Muscle of leg (tissue), 11 donors: ENCODE data around the gene KIF1A. TPM values are rescaled to one million over a fixed set of nuclear protein-coding genes. Genes with fewer than 3 reads are reported as not detected.
"Not testable (repeated sequence)": the region's sequence is repeated elsewhere in the genome, so short reads cannot be mapped to it uniquely, and the experiment has no call there.

Experiments used
- DNase-seq: peaks from one replicate; pipeline ENCODE4 v3.0.0; 2013
- H3K27ac ChIP-seq: one replicate; pipeline ENCODE4 v1.5.1; 2013; ENCODE audit warnings: mild to moderate bottlenecking, low read length, control low read depth
- H3K27me3 ChIP-seq: one replicate; pipeline ENCODE4 v1.6.1; 2013; ENCODE audit warnings: low read length; ENCODE audit not compliant: control insufficient read depth, insufficient read depth
- H3K36me3 ChIP-seq: one replicate; pipeline ENCODE4 v1.6.1; 2013; ENCODE audit warnings: low read length; ENCODE audit not compliant: control insufficient read depth, insufficient read depth
- H3K4me1 ChIP-seq: one replicate; pipeline ENCODE4 v1.6.1; 2013; ENCODE audit warnings: low read length; ENCODE audit not compliant: control insufficient read depth, insufficient read depth
- H3K4me3 ChIP-seq: one replicate; pipeline ENCODE4 v1.5.1; 2013; ENCODE audit warnings: low read length, control low read depth
- H3K9me3 ChIP-seq: replicated peaks from 2 replicates; pipeline ENCODE4 v1.6.1; 2013; ENCODE audit warnings: low read depth, low read length; ENCODE audit not compliant: control insufficient read depth
- WGBS: methylation state at CpG from one replicate; pipeline ENCODE4 v1.1.5; 2013; ENCODE audit warnings: missing lambda C conversion rate; ENCODE audit not compliant: insufficient coverage; 5-methylcytosine and 5-hydroxymethylcytosine counted together
- polyA plus RNA-seq, 8 donors: library from polyadenylated mRNA; unstranded; fragments of 120-200 nt; gene quantifications; one replicate each; pipeline versions ENCODE4 v1.2.1 to v1.2.3, GENCODE V29; 2013; ENCODE audit warnings: inconsistent platforms in 1 of 8, low replicate concordance in 1 of 8; ENCODE audit not compliant: insufficient read length in 8 of 8, insufficient read depth in 1 of 8
- total RNA-seq: library from RNA; stranded (reverse); fragments of 120-200 nt; gene quantifications from one replicate; pipeline ENCODE4 v1.2.4, GENCODE V29; 2013

The KIF1A gene
- total and polyA plus RNA-seq, 9 donors = 2.2 to 8.6 (median 4.9) TPM

GRCh38 chr2:240691075-240691427 lies 129.0 kb downstream of the KIF1A start:
- H3K27ac ChIP-seq, H3K4me1 ChIP-seq, H3K27me3 ChIP-seq, H3K36me3 ChIP-seq, H3K4me3 ChIP-seq, DNase-seq, H3K9me3 ChIP-seq: not testable (repeated sequence)
- no CpG with 5 or more reads among the region's 2 CpGs for WGBS

GRCh38 chr2:240690421-240691074 lies 129.5 kb downstream of the KIF1A start:
- not testable (repeated sequence) for DNase-seq, H3K9me3 ChIP-seq, H3K4me1 ChIP-seq, H3K27me3 ChIP-seq, H3K36me3 ChIP-seq, H3K27ac ChIP-seq, H3K4me3 ChIP-seq
- 73% methylated on average over 2 of the region's 18 CpGs for WGBS

GRCh38 chr2:240689975-240690374 lies 130.0 kb downstream of the KIF1A start:
- no CpG with 5 or more reads among the region's 11 CpGs for WGBS
- DNase-seq = no peak
- H3K36me3 ChIP-seq = no peaks in the 10 kb centered on the region
- H3K27me3 ChIP-seq = peaks cover 9% of the 10 kb centered on the region
- H3K27ac ChIP-seq = no peak overlapping the region
- H3K4me1 ChIP-seq = no peaks in the 10 kb centered on the region
- H3K4me3 ChIP-seq = no peak overlapping the region
- H3K9me3 ChIP-seq = no peaks in the 10 kb centered on the region

- Histone ChIP-seq H3K4me1 (no peaks in the 10 kb centered on the region), H3K9me3 (no peaks in the 10 kb centered on the region)
- DNase-seq = no peak
These were observed 131.5 kb downstream of the KIF1A start for GRCh38 chr2:240688553-240688919.

GRCh38 chr2:240687741-240688552 lies 132.1 kb downstream of the KIF1A start:
- Histone ChIP-seq H3K4me1 (no peaks in the 10 kb centered on the region), H3K36me3 (no peaks in the 10 kb centered on the region), H3K27me3 (peaks cover 12% of the 10 kb centered on the region), H3K4me3 (no peak overlapping the region), H3K27ac (no peak overlapping the region), H3K9me3 (no peaks in the 10 kb centered on the region)
- DNase-seq = no peak
- 84% methylated on average over 12 of the region's 14 CpGs for WGBS

More at GRCh38 chr2:240688553-240688919, 131.5 kb downstream of the KIF1A start:
- Histone ChIP-seq H3K4me3 (no peak overlapping the region), H3K27ac (no peak overlapping the region), H3K36me3 (no peaks in the 10 kb centered on the region), H3K27me3 (peaks cover 12% of the 10 kb centered on the region)
- WGBS = 96% methylated on average over 7 of the region's 9 CpGs

GRCh38 chr2:240687045-240687740 lies 132.8 kb downstream of the KIF1A start:
- no peaks in the 10 kb centered on the region for H3K4me1 ChIP-seq
- no peaks in the 10 kb centered on the region for H3K9me3 ChIP-seq
- no peak overlapping the region for H3K27ac ChIP-seq
- no peaks in the 10 kb centered on the region for H3K36me3 ChIP-seq
- H3K4me3 ChIP-seq = no peak overlapping the region
- 72% methylated on average over 12 of the region's 20 CpGs for WGBS
- peaks cover 12% of the 10 kb centered on the region for H3K27me3 ChIP-seq
- no peak for DNase-seq

GRCh38 chr2:240686460-240686859 lies 133.6 kb downstream of the KIF1A start:
- no peak overlapping the region for H3K27ac ChIP-seq
- DNase-seq = no peak
- no peaks in the 10 kb centered on the region for H3K9me3 ChIP-seq
- H3K4me1 ChIP-seq = no peaks in the 10 kb centered on the region
- peaks cover 12% of the 10 kb centered on the region for H3K27me3 ChIP-seq
- H3K4me3 ChIP-seq = no peak overlapping the region
- no peaks in the 10 kb centered on the region for H3K36me3 ChIP-seq
- WGBS = 56% methylated on average over 4 of the region's 6 CpGs

- 40% methylated on average over 10 of the region's 10 CpGs for WGBS
- no peak overlapping the region for H3K4me3 ChIP-seq
- no peak for DNase-seq
- no peak overlapping the region for H3K27ac ChIP-seq
- peaks cover 12% of the 10 kb centered on the region for H3K27me3 ChIP-seq
- H3K9me3 ChIP-seq = no peaks in the 10 kb centered on the region
- H3K4me1 ChIP-seq = no peaks in the 10 kb centered on the region
- H3K36me3 ChIP-seq = no peaks in the 10 kb centered on the region
These were observed 134.1 kb downstream of the KIF1A start for GRCh38 chr2:240685771-240686371.

GRCh38 chr2:240683980-240684728 lies 135.9 kb downstream of the KIF1A start:
- not testable (repeated sequence) for H3K36me3 ChIP-seq, H3K4me1 ChIP-seq, H3K9me3 ChIP-seq, H3K27ac ChIP-seq, DNase-seq, H3K4me3 ChIP-seq
- WGBS = 64% methylated on average over 8 of the region's 15 CpGs
- peaks cover 12% of the 10 kb centered on the region for H3K27me3 ChIP-seq
